Measurements from ENCODE around the gene PGLYRP3.

Gene PGLYRP3

GRCh38 chr1:153313288-153313687 lies 536 bp upstream of the PGLYRP3 start:
- DNase-seq (ENCODE audit: low read depth), result no peak

GRCh38 chr1:153310526-153310925 lies 2.2 kb downstream of the PGLYRP3 start:
- no peak for DNase-seq (ENCODE audit: low read depth)

- no peak for DNase-seq (ENCODE audit: low read depth)
Observed at GRCh38 chr1:153309441-153309840, 3.3 kb downstream of the PGLYRP3 start.

- DNase-seq (ENCODE audit: low read depth), result no peak
Observed at GRCh38 chr1:153308540-153308939, 4.2 kb downstream of the PGLYRP3 start.

- no peak for DNase-seq (ENCODE audit: low read depth)
Observed at GRCh38 chr1:153307221-153307600, 5.5 kb downstream of the PGLYRP3 start.

- no peak for DNase-seq (ENCODE audit: low read depth)
Observed at GRCh38 chr1:153306303-153307220, 6.2 kb downstream of the PGLYRP3 start.

GRCh38 chr1:153305682-153306081 lies 7.1 kb downstream of the PGLYRP3 start:
- DNase-seq (ENCODE audit: low read depth), result no peak

- DNase-seq (ENCODE audit: low read depth), result no peak
Observed at GRCh38 chr1:153302308-153302707, 10.4 kb downstream of the PGLYRP3 start.

GRCh38 chr1:153293851-153294250 lies 18.9 kb downstream of the PGLYRP3 start:
- no peak for DNase-seq (ENCODE audit: low read depth)

- DNase-seq (ENCODE audit: low read depth), result no peak
Observed at GRCh38 chr1:153293480-153293775, 19.3 kb downstream of the PGLYRP3 start.

- DNase-seq (ENCODE audit: low read depth), result no peak
Observed at GRCh38 chr1:153292740-153293479, 19.8 kb downstream of the PGLYRP3 start.

GRCh38 chr1:153292185-153292584 lies 20.6 kb downstream of the PGLYRP3 start:
- DNase-seq (ENCODE audit: low read depth), result no peak

GRCh38 chr1:153291514-153291913 lies 21.2 kb downstream of the PGLYRP3 start:
- DNase-seq (ENCODE audit: low read depth), result no peak

- no peak for DNase-seq (ENCODE audit: low read depth)
Observed at GRCh38 chr1:153288634-153289275, 24.0 kb downstream of the PGLYRP3 start.

GRCh38 chr1:153277852-153278251 lies 34.9 kb downstream of the PGLYRP3 start:
- no peak for DNase-seq (ENCODE audit: low read depth)

GRCh38 chr1:153272186-153272585 lies 40.6 kb downstream of the PGLYRP3 start:
- DNase-seq (ENCODE audit: low read depth), result no peak

GRCh38 chr1:153271711-153272110 lies 41.0 kb downstream of the PGLYRP3 start:
- no peak for DNase-seq (ENCODE audit: low read depth)

- DNase-seq (ENCODE audit: low read depth), result no peak
Observed at GRCh38 chr1:153265457-153265856, 47.3 kb downstream of the PGLYRP3 start.

GRCh38 chr1:153262462-153263157 lies 50.1 kb downstream of the PGLYRP3 start:
- no peak for DNase-seq (ENCODE audit: low read depth)

GRCh38 chr1:153262070-153262366 lies 50.7 kb downstream of the PGLYRP3 start:
- DNase-seq (ENCODE audit: low read depth), result no peak

GRCh38 chr1:153261281-153262069 lies 51.3 kb downstream of the PGLYRP3 start:
- DNase-seq (ENCODE audit: low read depth), result no peak

All from stimulated activated CD8-positive, alpha-beta memory T cell treated with anti-CD3 and anti-CD28 coated beads, Interleukin-7, amount 100 ng/mL, for 24 hours (primary cell).